HG03571 (cell line): ENCODE data around the gene RAP1GAP2.
"Not testable (repeated sequence)": the region's sequence is repeated elsewhere in the genome, so short reads cannot be mapped to it uniquely, and the experiment has no call there.

Source experiments
- ATAC-seq: cut with Tn5 transposase; IDR thresholded peaks from one replicate; pipeline ENCODE4 v1.9.1; 2021; ENCODE audit not compliant: unreplicated experiment

RAP1GAP2 gene

DNA sequence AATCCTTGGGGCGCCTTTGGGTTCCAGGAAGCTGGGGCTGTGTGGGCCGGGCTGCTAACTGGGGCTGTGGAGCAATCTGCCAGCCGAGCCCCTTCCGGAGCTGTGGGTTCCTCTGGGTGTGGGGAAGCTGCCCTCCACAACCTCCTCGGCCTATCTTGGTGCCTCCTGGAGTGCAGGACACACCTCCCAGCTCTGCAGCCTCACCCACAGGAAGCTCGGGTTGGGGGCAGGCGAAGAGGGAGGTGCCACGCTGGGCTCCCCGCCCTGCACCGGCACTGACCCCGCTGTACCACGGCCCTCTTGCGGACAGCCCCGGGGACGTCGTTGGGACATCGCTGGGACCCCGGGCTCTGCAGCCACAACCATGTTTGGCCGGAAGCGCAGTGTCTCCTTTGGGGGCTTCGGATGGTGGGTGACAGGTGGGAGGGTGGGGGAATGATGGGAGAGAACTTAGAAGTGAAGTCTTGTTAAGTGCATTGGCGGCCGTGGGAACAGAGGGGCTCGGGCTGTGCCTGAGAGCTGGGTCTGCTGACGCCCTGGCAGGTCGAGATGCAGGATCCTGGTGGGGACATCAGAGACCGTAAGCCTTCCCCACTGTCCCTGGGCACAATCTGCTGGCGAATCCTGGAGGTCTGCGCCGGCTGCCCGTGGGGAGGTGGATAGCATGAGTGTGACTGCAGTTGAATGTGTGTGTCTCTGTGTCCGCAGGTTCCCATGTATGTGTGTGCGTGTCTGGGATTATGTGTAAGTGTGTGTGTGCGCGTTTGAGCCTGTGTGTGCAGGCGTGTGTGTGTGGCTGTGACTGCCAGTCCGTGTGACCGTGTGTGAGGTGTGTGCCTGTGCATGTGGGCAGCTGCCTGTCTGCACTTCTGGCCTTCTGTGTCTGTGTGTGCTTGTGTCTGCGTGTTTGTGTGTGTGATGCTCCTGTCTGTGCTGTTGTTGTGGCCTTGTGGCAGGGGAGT lies at the start of gene RAP1GAP2:
Gene RAP1GAP2, plus strand, starts transcription at position 275 of the 962 bp plus-strand sequence. Its CDS starts 90 bp downstream, at position 365.
- ATAC-seq: no peak

DNA sequence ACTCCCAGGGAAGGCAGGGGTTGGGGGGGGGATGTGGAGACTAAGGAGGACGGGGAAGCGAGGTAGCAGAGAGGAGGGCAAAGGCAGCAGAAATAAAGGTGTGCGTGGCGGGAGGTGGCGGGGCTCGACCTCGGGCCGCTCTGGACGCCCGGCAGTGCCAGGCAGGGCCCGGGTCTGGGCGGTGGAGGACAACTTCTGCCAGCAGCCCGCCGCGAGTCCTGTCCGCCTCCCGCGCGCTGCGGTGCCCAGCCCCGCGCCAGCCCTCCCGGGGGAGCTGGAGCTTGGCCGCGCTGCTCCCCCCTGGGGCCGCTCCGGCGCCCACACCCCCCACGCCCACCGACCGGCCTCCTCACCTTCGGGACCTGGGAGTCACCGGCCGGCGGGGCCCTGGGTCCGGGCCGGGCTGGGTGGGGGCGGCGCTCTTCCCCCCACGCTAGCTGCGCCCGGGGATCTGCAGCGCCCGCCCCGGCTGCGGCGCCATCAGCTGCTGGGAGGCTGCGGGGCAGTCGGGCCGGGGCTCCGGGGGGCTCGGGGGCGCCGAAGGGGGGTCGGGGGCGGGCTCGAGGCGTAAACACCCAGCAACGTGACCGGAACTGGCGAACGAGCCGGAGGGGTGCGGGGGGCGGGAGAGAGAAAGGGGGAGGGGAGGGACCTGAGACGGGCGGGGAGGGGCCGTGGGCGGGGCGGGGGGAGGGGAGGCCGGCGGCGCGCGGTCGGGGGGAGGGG lies 47.0 kb upstream of the RAP1GAP2 start, which contains the start of gene CCDC92B:
Gene CCDC92B, minus strand, starts transcription at position 595 of the 726 bp plus-strand sequence. CDS start 14,507 bp downstream, outside the sequence.
- no peak for ATAC-seq

GRCh38 chr17:2749784-2750181 lies 46.5 kb upstream of the RAP1GAP2 start:
- ATAC-seq: no peak

GRCh38 chr17:2750721-2751120 lies 45.5 kb upstream of the RAP1GAP2 start:
- ATAC-seq: no peak

- ATAC-seq: no peak
Measured at GRCh38 chr17:2751491-2751890, 44.7 kb upstream of the RAP1GAP2 start.

- ATAC-seq: no peak
Measured at GRCh38 chr17:2755891-2756724, 40.1 kb upstream of the RAP1GAP2 start.

DNA sequence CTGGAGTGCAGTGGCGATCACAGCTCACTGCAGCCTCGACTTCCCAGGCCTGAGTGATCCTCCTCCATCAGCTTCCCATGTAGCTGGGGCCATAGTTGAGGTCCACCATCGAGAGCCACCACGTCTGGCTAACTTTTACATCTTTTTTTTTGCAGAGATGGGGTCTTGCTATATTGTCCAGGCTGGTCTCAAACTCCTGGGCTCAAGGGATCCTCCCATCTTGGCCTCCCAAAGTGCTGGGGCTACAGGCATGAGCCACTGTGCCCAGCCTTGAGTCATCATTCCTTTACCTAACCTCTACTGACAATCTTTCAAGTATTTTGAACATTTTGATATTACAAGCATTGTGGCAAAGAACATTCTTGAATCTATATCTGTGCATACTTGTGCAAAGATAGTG lies 37.4 kb upstream of the RAP1GAP2 start:
- no peak for ATAC-seq

DNA sequence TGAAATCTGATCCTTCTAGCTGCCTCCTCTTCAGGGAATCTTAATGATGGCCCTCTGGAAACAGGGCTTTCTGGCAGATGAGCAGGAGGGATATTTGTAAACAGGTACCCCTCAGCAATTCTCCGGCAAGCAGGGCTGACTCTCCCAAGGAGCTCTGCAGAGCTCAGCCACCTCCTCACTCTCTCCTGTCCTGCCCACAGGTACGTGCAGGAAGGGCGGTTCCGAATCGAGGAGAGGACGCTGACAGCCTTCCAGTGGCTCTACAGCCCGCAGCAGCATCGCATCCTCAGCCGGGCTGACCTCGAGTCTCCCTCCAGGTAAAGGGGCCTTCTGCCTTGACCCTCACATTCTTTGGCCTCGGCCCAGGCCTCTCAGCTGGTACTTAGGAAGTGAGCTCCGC lies 26.1 kb upstream of the RAP1GAP2 start:
- no peak for ATAC-seq

DNA sequence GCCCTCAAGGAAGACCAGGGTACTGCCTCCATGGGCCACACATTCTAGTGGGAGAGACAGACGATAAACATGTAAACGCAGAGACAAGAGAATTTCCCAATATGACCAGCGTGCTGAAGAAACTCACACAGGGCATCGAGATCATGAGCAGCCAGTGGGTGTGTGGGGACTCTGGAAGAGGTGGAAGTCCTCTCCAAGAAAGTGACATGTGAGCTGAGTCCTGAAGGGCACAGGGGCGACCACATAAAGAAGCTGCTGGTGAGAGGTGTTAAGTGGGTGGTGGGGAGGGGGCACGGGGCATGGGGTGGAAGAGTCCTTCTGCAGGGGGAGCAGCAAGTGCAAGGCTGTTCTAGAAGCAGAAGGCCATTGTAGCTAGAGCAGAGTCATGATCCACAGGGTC lies 21.0 kb upstream of the RAP1GAP2 start:
- ATAC-seq: no peak

DNA sequence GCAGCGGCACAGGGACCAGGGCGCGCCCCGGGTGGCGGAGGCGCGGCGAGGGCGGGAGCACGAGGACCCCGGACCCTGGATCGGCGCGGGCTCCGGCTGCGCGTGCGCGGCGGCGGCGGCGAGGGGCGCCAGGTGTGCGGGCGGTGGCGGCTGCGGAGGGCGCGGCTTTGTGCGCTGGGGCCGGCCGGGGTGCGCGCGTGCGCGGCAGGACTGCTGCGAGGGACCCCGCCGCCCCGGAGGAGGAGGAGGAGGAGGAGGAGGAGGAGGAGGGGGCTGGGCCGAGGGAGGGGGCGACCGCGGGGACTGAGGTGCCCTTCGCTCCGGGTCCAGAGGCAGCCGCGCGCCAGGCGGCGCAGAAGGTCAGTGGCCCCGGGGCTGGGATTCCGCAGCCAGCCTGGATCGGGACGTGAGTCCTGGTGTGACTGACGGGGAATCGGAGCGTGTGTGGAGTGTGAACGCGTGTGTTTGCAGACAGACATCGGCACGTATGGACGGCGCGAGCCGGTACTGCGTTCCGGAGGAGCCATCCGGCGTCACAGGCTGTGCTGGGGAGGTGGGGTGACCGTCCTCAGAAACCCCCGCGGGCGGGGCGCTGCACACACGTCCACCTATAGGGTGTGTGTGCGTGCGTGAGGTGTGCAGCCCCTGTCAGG lies 19.5 kb upstream of the RAP1GAP2 start:
- no peak for ATAC-seq

DNA sequence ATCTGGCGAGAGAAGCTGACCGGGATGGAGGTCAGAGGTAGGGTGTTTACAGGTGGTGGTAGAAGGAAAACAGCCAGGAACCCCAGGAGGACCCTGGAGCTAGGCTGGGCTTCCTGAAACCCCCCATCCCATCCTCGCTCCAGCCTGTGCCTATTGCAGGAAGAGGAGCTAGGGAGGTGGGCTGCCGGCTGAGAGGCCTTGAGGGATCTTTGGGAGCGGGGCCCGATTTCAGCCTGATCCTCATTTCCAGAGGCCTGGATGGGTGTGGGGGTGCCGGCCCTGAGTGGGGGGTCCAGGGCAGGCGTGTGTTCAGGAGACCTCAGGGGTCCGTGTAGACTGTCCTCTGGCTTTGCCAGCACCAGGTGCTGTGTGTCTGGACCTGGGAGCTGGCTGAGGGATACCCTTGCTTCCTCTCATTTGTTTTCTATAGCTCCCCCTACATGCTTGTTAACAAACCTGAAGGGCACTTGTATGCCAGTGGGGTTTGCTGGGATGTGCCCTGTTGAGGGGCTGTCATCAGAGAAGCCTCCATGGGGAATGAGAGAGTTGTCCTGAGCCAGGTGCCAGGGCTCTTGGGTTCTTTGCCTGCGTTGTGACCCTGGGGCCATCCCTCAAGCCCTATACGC lies 18.9 kb upstream of the RAP1GAP2 start:
- no peak for ATAC-seq

- no peak for ATAC-seq
Measured at GRCh38 chr17:2778489-2778888, 17.7 kb upstream of the RAP1GAP2 start.

- no peak for ATAC-seq
Measured at GRCh38 chr17:2779545-2779944, 16.7 kb upstream of the RAP1GAP2 start.

DNA sequence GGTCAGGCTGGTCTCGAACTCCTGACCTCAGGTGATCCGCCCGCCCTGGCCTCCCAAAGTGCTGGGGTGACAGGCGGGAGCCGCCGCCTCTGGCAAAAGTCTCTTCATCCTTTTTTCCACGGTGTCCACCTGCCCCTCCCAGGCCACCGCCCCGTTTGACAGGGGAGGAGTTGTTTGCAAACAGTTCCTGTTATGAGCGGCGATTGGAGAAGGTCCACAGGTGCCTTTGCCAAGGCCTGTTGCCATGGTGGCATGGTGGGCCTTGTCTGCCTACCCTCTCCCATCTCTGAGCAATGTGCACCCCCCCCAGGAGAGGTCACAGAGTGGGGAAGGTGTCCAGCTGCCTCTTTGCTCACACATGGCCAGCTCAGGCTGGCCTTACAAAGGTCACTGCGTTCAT lies 16.0 kb upstream of the RAP1GAP2 start:
- no peak for ATAC-seq

- ATAC-seq: no peak
Measured at GRCh38 chr17:2780931-2781454, 15.2 kb upstream of the RAP1GAP2 start.

DNA sequence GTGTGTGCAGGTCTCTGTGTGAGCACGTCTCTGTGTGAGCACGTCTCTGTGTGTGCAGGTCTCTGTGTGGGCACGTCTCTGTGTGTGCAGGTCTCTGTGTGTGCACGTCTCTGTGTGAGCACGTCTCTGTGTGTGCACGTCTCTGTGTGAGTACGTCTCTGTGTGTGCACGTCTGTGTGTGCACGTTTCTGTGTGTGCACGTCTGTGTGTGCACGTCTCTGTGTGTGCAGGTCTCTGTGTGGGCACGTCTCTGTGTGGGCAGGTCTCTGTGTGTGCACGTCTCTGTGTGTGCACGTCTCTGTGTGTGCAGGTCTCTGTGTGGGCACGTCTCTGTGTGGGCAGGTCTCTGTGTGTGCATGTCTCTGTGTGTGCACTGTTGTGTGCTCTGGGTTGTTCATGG lies 14.6 kb upstream of the RAP1GAP2 start:
- ATAC-seq: not testable (repeated sequence)

DNA sequence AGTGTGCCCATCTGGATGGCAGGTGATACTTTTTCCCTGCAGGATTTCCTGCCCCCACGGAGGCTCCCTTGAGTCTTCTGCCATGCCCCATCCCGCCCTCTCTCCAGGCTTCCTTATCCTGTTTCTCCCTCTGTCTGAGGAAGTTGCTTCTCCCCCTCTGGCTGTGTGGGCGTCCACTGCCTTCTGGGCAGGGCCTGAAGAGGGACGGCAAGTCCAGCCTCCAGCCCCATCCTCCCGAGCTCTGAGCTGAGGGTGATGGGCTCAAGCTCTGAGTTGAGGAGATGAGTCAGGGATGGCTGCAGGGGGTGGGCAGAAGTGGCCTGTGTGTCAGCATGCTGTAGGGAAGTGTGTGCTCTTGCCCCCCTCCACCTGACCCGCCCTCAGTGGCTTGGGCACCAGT lies 14.2 kb upstream of the RAP1GAP2 start:
- ATAC-seq: no peak

GRCh38 chr17:2783310-2784030 lies 12.8 kb upstream of the RAP1GAP2 start:
- no peak for ATAC-seq

DNA sequence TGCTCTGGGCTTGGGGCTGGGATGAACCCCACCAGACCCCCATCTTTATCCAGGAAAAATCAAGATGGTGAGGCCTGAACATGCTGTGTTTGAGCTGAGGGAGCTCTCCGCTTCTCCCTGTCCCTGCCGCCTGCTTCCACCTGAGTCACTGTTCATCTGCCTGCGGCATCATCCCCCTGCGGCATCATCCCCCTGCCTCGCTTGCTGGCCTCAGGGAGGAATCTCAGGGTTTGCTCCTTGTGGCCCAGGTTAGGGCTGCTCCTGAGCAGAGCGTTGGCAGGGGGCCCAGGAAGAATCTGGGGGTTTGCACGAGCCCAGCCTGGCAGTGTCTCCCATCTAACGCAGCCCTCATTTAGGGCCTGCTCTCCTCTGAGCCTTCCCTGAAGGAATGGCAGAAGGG lies 11.4 kb upstream of the RAP1GAP2 start:
- no peak for ATAC-seq
